CD4-positive, CD25-positive, alpha-beta regulatory T cell (primary cell): ENCODE measurements around the gene FMO4. TPM values are rescaled to one million over a fixed set of nuclear protein-coding genes. Genes with fewer than 3 reads are reported as not detected.
"Not testable (repeated sequence)": the region's sequence is repeated elsewhere in the genome, so short reads cannot be mapped to it uniquely, and the experiment has no call there.

ENCODE experiments used
- ATAC-seq, 2 donors: fragments of 150-1000 bp; cut with Tn5 transposase; one replicate each; pipeline ENCODE4 v1.10.0; 2021; ENCODE audit warnings: low read depth in 2 of 2, moderate number of reproducible peaks in 2 of 2, moderate library complexity in 1 of 2
- DNase-seq, 3 donors: peaks; one replicate each; pipeline versions ENCODE4 v3.0.0 to v3.0.0-alpha.2; 2012 to 2022; ENCODE audit warnings: mixed read lengths in 1 of 3
- H3K27ac ChIP-seq: one replicate; pipeline ENCODE4 v1.7.0; 2013; ENCODE audit warnings: mild to moderate bottlenecking, low read length; ENCODE audit not compliant: insufficient read depth, poor library complexity, severe bottlenecking
- H3K27me3 ChIP-seq: one replicate; pipeline ENCODE4 v1.7.0; 2013; ENCODE audit warnings: low read length; ENCODE audit not compliant: control insufficient read depth, insufficient read depth
- H3K36me3 ChIP-seq: one replicate; pipeline ENCODE4 v1.7.0; 2013; ENCODE audit warnings: mild to moderate bottlenecking, low read length, moderate library complexity; ENCODE audit not compliant: control insufficient read depth, insufficient read depth
- H3K4me1 ChIP-seq: 2 replicates; pipeline ENCODE4 v1.7.0; 2013; ENCODE audit warnings: mild to moderate bottlenecking, low read length; ENCODE audit not compliant: insufficient read depth, control insufficient read depth, poor library complexity, severe bottlenecking
- H3K4me3 ChIP-seq: one replicate; pipeline ENCODE4 v1.7.0; 2013; ENCODE audit warnings: low read depth, mild to moderate bottlenecking, low read length, moderate library complexity
- H3K9me3 ChIP-seq, 2 experiments: 1 replicate in 1 of 2; 2 replicates in 1 of 2; pipeline ENCODE4 v1.7.0; 2013; ENCODE audit warnings: low read length in 2 of 2, mild to moderate bottlenecking in 1 of 2, moderate library complexity in 1 of 2; ENCODE audit not compliant: control insufficient read depth in 2 of 2
- H3K27ac Mint-ChIP-seq, 3 donors: one replicate each; pipeline ENCODE4 v1.8.0; 2020 to 2022; ENCODE audit warnings: mild to moderate bottlenecking in 3 of 3, mixed read lengths in 3 of 3, moderate library complexity in 2 of 3
- H3K27me3 Mint-ChIP-seq: one replicate; pipeline ENCODE4 v1.8.0; 2022; ENCODE audit warnings: mild to moderate bottlenecking, mixed read lengths
- H3K36me3 Mint-ChIP-seq: one replicate; pipeline ENCODE4 v1.8.0; 2020; ENCODE audit warnings: mixed read lengths
- H3K4me1 Mint-ChIP-seq, 4 donors: one replicate each; pipeline ENCODE4 v1.8.0; 2020 to 2022; ENCODE audit warnings: mixed read lengths in 4 of 4, mild to moderate bottlenecking in 1 of 4
- H3K4me3 Mint-ChIP-seq, 4 donors: one replicate each; pipeline ENCODE4 v1.8.0; 2020 to 2022; ENCODE audit warnings: mild to moderate bottlenecking in 4 of 4, mixed read lengths in 4 of 4, moderate library complexity in 3 of 4
- H3K9me3 Mint-ChIP-seq, 7 donors: one replicate each; pipeline ENCODE4 v1.8.0; 2020 to 2022; ENCODE audit warnings: mixed read lengths in 7 of 7, mild to moderate bottlenecking in 3 of 7, moderate library complexity in 2 of 7
- polyA plus RNA-seq, 4 donors: library from polyadenylated mRNA; unstranded; fragments of 300-500 nt; fragmentation: Illumina TruSeq; gene quantifications; one replicate each; pipeline ENCODE4 v1.2.3, GENCODE V29; 2021
- total RNA-seq: library from RNA; stranded (reverse); gene quantifications from one replicate; pipeline ENCODE4 v1.2.3, GENCODE V29; 2022

FMO4 gene
- total and polyA plus RNA-seq, 5 donors from 2014 or later: 2.0 to 4.9 (median 2.8) TPM

- no peaks in the 10 kb centered on the region for H3K27me3 Mint-ChIP-seq
- no peak overlapping the region for H3K27ac Mint-ChIP-seq
- no peak for DNase-seq
- Histone ChIP-seq H3K27me3 (no peaks in the 10 kb centered on the region), H3K4me1 (no peaks in the 10 kb centered on the region), H3K9me3 (no peaks in the 10 kb centered on the region), H3K36me3 (no peaks in the 10 kb centered on the region), H3K4me3 (no peak overlapping the region), H3K27ac (no peak overlapping the region)
- H3K4me1 Mint-ChIP-seq: peaks cover 0 to 3% (median 1%) of the 10 kb centered on the region in 4 donors
- peaks cover 0 to 4% (median 0%) of the 10 kb centered on the region in 7 donors for H3K9me3 Mint-ChIP-seq
- no peaks in the 10 kb centered on the region for H3K36me3 Mint-ChIP-seq
- no peak for ATAC-seq
- H3K4me3 Mint-ChIP-seq: no peak overlapping the region
Observed at GRCh38 chr1:171372418-171373084, 58.6 kb downstream of the FMO4 start.

DNA sequence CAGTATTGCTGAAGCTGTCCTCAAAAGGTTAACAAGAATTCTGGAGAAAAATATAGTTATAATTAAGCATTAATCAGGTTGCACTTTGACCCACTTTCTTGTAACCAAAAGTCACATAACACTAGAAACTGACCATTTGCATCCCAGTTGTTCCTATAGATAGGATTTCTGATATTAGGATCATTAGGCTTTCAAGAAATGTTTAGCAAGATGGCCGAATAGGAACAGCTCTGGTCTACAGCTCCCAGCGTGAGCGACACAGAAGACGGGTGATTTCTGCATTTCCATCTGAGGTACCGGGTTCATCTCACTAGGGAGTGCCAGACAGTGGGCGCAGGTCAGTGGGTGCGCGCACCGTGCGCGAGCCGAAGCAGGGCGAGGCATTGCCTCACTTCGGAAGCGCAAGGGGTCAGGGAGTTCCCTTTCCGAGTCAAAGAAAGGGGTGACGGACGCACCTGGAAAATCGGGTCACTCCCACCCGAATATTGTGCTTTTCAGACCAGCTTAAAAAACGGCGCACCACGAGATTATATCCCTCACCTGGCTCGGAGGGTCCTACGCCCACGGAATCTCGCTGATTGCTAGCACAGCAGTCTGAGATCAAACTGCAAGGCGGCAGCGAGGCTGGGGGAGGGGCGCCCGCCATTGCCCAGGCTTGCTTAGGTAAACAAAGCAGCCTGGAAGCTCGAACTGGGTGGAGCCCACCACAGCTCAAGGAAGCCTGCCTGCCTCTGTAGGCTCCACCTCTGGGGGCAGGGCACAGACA, 59.6 kb downstream of the FMO4 start:
- not testable (repeated sequence) for H3K9me3 Mint-ChIP-seq, H3K27me3 ChIP-seq, H3K36me3 ChIP-seq, H3K27ac ChIP-seq, H3K4me1 ChIP-seq, H3K9me3 ChIP-seq, H3K27me3 Mint-ChIP-seq, H3K4me3 ChIP-seq, H3K36me3 Mint-ChIP-seq, ATAC-seq, DNase-seq, H3K4me1 Mint-ChIP-seq, H3K4me3 Mint-ChIP-seq, H3K27ac Mint-ChIP-seq

DNA sequence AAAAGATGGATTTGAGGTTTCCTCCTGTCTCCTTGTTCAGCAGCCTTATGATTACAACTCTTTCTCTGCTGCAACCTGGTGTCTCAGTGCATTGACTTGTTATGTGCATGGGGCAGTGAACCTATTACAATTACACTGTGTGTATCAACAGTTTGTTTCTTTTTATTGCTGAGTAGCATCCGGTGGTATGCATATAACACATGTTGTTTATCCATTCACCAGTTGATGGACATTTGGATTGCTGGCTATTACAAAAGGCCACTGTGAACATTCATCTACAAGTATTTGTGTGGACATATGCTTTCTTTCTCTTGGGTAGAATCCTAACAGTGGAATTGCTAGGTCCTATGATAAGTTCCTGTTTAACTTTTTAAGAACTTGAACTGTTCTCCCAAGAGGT, 65.9 kb downstream of the FMO4 start:
- peak overlapping the region in 1 of 3 donors; percentile 34 for H3K27ac Mint-ChIP-seq
- ATAC-seq (no peak), DNase-seq (no peak)
- Histone ChIP-seq H3K4me1 (no peaks in the 10 kb centered on the region), H3K9me3 (no peaks in the 10 kb centered on the region), H3K4me3 (no peak overlapping the region), H3K27ac (no peak overlapping the region), H3K36me3 (no peaks in the 10 kb centered on the region), H3K27me3 (no peaks in the 10 kb centered on the region)
- peaks cover 4% of the 10 kb centered on the region for H3K27me3 Mint-ChIP-seq
- peaks cover 0 to 5% (median 2%) of the 10 kb centered on the region in 7 donors for H3K9me3 Mint-ChIP-seq
- no peak overlapping the region for H3K4me3 Mint-ChIP-seq
- no peaks in the 10 kb centered on the region for H3K4me1 Mint-ChIP-seq
- H3K36me3 Mint-ChIP-seq: no peaks in the 10 kb centered on the region

DNA sequence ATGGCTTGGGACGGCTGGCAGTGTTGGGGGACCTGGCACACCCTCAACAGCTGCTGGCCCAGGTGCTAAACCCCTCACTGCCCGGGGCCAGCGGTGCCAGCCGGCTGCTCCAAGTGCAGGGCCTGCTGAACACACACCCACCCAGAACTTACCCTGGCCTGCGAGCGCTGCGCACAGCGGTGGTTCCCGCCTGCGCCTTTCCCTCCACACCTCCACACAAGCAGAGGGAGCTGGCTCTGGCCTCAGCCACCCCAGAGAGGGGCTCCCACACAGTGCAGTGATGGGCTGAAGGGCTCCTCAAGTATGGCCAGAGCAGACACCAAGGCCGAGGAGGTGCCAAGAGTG, 67.9 kb downstream of the FMO4 start:
- ATAC-seq (no peak), DNase-seq (no peak)
- no peaks in the 10 kb centered on the region for H3K36me3 Mint-ChIP-seq
- no peaks in the 10 kb centered on the region for H3K9me3 ChIP-seq
- H3K27me3 ChIP-seq: no peaks in the 10 kb centered on the region
- H3K4me1 Mint-ChIP-seq: no peaks in the 10 kb centered on the region
- H3K9me3 Mint-ChIP-seq: peaks cover 0 to 5% (median 2%) of the 10 kb centered on the region in 7 donors
- no peak overlapping the region for H3K27ac ChIP-seq
- no peak overlapping the region for H3K4me3 ChIP-seq
- H3K27ac Mint-ChIP-seq: no peak overlapping the region
- no peaks in the 10 kb centered on the region for H3K4me1 ChIP-seq
- no peaks in the 10 kb centered on the region for H3K36me3 ChIP-seq
- H3K4me3 Mint-ChIP-seq: no peak overlapping the region
- H3K27me3 Mint-ChIP-seq: peaks cover 4% of the 10 kb centered on the region

- DNase-seq: no peak
- no peak for ATAC-seq
- Histone ChIP-seq H3K27me3 (no peaks in the 10 kb centered on the region), H3K4me3 (no peak overlapping the region), H3K9me3 (no peaks in the 10 kb centered on the region), H3K4me1 (no peaks in the 10 kb centered on the region), H3K36me3 (no peaks in the 10 kb centered on the region), H3K27ac (no peak overlapping the region)
- Mint-ChIP-seq H3K4me1 (no peaks in the 10 kb centered on the region), H3K27ac (no peak overlapping the region), H3K27me3 (peaks cover 4% of the 10 kb centered on the region), H3K4me3 (no peak overlapping the region), H3K9me3 (peaks cover 0 to 5% (median 2%) of the 10 kb centered on the region in 7 donors), H3K36me3 (no peaks in the 10 kb centered on the region)
Observed at GRCh38 chr1:171384496-171384895, 70.5 kb downstream of the FMO4 start.

DNA sequence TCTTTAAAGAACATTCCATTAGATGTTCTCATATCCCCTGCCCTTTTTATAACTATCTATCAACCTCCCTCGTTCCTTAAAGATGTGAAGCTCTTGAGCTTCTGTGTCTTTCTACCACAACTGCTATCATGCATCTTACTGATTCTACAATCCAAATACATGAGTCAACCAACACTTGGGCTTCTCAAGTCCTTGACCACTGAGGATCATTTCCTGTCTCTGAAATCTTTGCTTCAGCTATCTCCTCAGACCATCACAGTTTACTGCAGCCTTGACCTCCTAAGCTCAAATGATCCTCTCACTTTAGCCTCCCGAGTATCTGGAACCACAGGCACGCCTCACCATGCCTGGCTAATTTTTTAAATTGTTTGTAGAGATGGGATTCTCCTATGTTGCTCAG, 75.2 kb downstream of the FMO4 start:
- Mint-ChIP-seq H3K4me1 (no peaks in the 10 kb centered on the region), H3K4me3 (no peak overlapping the region), H3K27ac (no peak overlapping the region), H3K27me3 (peaks cover 4% of the 10 kb centered on the region), H3K9me3 (no peaks in the 10 kb centered on the region), H3K36me3 (no peaks in the 10 kb centered on the region)
- Histone ChIP-seq H3K27me3 (no peaks in the 10 kb centered on the region), H3K4me1 (no peaks in the 10 kb centered on the region), H3K4me3 (no peak overlapping the region), H3K36me3 (no peaks in the 10 kb centered on the region), H3K27ac (no peak overlapping the region), H3K9me3 (no peaks in the 10 kb centered on the region)
- no peak for ATAC-seq
- no peak for DNase-seq

GRCh38 chr1:171390740-171391139, 76.8 kb downstream of the FMO4 start:
- not testable (repeated sequence) for H3K27ac ChIP-seq, H3K4me1 ChIP-seq, H3K9me3 ChIP-seq, H3K4me1 Mint-ChIP-seq, H3K27me3 ChIP-seq, H3K27me3 Mint-ChIP-seq, H3K9me3 Mint-ChIP-seq, H3K4me3 Mint-ChIP-seq, H3K36me3 Mint-ChIP-seq, H3K36me3 ChIP-seq, H3K4me3 ChIP-seq, H3K27ac Mint-ChIP-seq, DNase-seq, ATAC-seq
